ENCODE measurements around the gene ZNF723. TPM values are rescaled to one million over a fixed set of nuclear protein-coding genes. Genes with fewer than 3 reads are reported as not detected.

Gene ZNF723
- total RNA-seq, result not detected in 2 replicates

DNA sequence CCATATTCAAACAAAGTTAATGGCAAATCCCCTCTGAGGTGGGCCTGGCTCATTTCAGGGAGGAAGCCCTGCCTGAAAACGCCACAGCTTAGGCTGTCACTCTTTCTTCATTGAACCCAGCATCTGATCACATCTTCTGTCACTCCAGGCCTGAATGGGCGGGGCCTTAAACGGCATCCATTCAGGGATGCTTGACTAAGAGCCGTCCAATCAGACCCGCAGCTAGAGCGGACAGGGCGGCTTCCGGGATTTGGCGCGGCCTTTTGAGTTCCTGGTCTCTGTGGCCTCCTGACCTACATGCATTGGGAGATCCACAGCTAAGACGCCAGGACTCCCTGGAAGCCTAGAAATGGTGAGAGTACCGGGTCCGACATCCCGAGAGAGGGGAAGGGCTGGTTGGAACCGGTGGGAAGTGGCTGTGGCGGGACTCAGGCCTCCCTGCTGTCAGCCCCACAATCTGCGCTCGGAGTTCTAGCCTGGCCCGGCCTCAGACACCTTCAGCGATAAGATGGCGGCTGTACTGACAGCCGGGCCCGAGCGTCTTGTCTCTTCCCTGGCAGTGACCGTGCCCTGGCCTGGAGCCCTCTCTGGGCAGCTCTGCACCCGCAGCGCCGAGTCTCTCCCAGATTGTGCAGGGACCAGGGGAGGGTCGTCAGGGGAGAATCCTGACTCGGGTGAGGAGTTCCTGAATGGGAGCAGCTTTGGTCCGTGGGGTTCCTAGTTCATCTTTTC is at the start of gene ZNF723:
TSS of gene ZNF723 (plus strand) at position 261 of the 732 bp plus-strand sequence. CDS start at position 350, 89 bp downstream.

DNA sequence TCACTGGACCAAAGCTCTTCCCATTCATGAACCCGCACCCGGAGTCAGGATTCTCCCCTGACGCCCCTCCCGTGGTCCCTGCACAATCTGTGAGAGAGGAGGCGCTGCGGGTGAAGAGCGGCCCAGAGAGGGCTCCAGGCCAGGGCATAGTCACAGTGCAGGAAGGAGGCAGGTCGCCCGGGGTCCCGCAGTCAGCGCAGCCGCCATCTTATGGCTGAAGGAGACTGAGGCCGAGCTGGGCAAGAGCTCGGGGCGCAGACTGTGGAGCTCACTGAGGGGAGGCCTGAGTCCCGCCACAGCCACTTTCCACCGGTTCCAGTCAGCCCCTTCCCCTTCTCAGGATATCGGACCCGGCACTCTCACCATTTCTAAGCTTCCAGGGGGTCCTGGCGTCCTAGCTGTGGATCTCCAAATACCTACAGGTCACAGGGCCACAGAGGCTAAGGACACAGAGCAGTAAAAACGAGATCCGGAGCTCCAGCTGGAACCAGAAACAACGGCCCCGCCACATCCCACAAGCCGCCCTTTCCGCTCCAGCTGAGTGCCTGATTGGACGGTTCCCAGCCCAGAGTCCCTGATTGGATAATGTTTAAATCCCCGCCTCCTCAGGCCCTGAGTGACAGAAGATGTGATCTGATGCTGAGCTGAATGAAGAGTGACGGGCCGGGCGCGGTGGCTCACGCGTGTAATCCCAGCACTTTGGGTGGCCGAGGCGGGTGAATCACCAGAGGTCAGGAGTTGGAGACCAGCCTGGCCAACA is 48.3 kb upstream of the ZNF723 start, which contains the start of gene ZNF99:
TSS of gene ZNF99 (minus strand) at position 501 of the 760 bp plus-strand sequence. CDS start at position 366, 135 bp downstream.

Other genes starting within 250 kb of the ZNF723 start
- gene ZNF492, start 198.0 kb upstream of the ZNF723 start, total RNA-seq, result under 0.01 and 0.09 TPM in 2 replicates
- not detected in 2 replicates for gene ZNF99, start 48.1 kb upstream of the ZNF723 start, total RNA-seq
- gene ZNF728, start 170.9 kb downstream of the ZNF723 start, total RNA-seq, result under 0.01 and 0.28 TPM in 2 replicates

All from smooth muscle cell of bladder (primary cell).